SK-N-SH treated with all-trans-retinoic acid at 6 μM for 48 hours (cell line): Measurements from ENCODE around the gene SPATA22.
"Not testable (repeated sequence)": the region's sequence is repeated elsewhere in the genome, so short reads cannot be mapped to it uniquely, and the experiment has no call there.

Experiments used
- ATAC-seq: fragments of 200-7000 bp; cut with Tn5 transposase; 3 replicates; pipeline ENCODE4 v1.9.1; 2020; ENCODE audit warnings: mild to moderate bottlenecking, moderate library complexity
- BACH2 ChIP-seq: fragments of 250-450 bp; sonication (Bioruptor Pico); IDR thresholded peaks from 2 replicates; pipeline ENCODE4 v1.9.0; 2021; ENCODE audit warnings: mild to moderate bottlenecking, borderline replicate concordance
- CREB5 ChIP-seq: fragments of 250-450 bp; sonication (Bioruptor Pico); IDR thresholded peaks from 2 replicates; pipeline ENCODE4 v1.5.1; 2020; ENCODE audit warnings: low read depth, mild to moderate bottlenecking, moderate library complexity
- CSDC2 ChIP-seq: fragments of 250-450 bp; sonication (Bioruptor Pico); IDR thresholded peaks from 2 replicates; pipeline ENCODE4 v1.5.0; 2020; ENCODE audit warnings: mild to moderate bottlenecking, moderate library complexity
- CSRNP3 ChIP-seq: fragments of 250-450 bp; sonication (Bioruptor Pico); IDR thresholded peaks from 2 replicates; pipeline ENCODE4 v1.5.1; 2021; ENCODE audit warnings: mild to moderate bottlenecking, moderate library complexity
- ESRRG ChIP-seq: fragments of 250-450 bp; sonication (Bioruptor Pico); IDR thresholded peaks from 2 replicates; pipeline ENCODE4 v1.6.1; 2021; ENCODE audit warnings: mild to moderate bottlenecking
- ISL1 ChIP-seq: fragments of 250-450 bp; sonication (Bioruptor Pico); IDR thresholded peaks from 2 replicates; pipeline ENCODE4 v2.1.2; 2022; ENCODE audit warnings: mild to moderate bottlenecking, moderate library complexity
- OSR1 ChIP-seq: fragments of 250-450 bp; sonication (Bioruptor Pico); IDR thresholded peaks from 2 replicates; pipeline ENCODE4 v1.8.0; 2022; ENCODE audit warnings: moderate library complexity, mild to moderate bottlenecking, inconsistent platforms
- PATZ1 ChIP-seq: fragments of 250-450 bp; sonication (Bioruptor Pico); IDR thresholded peaks from 2 replicates; pipeline ENCODE4 v1.8.0; 2020; ENCODE audit warnings: mild to moderate bottlenecking, moderate library complexity, borderline replicate concordance
- POU6F1 ChIP-seq: fragments of 250-450 bp; sonication (Bioruptor Pico); IDR thresholded peaks from 2 replicates; pipeline ENCODE4 v1.8.0; 2021; ENCODE audit warnings: low read depth, mild to moderate bottlenecking, moderate library complexity, borderline replicate concordance
- PPARA ChIP-seq: fragments of 250-450 bp; sonication (Bioruptor Pico); IDR thresholded peaks from 2 replicates; pipeline ENCODE4 v1.5.0; 2020; ENCODE audit warnings: mild to moderate bottlenecking, borderline replicate concordance
- RARB ChIP-seq: fragments of 250-450 bp; sonication (Bioruptor Pico); IDR thresholded peaks from 2 replicates; pipeline ENCODE4 v1.8.0; 2021; ENCODE audit warnings: mild to moderate bottlenecking, moderate library complexity
- TCF4 ChIP-seq: fragments of 250-450 bp; sonication (Bioruptor Pico); IDR thresholded peaks from 2 replicates; pipeline ENCODE4 v1.8.0; 2021; ENCODE audit warnings: mild to moderate bottlenecking, moderate library complexity, borderline replicate concordance
- TOX ChIP-seq: fragments of 250-450 bp; sonication (Bioruptor Pico); IDR thresholded peaks from 2 replicates; pipeline ENCODE4 v1.8.0; 2021; ENCODE audit warnings: mild to moderate bottlenecking, moderate library complexity, borderline replicate concordance
- TSHZ2 ChIP-seq: fragments of 250-450 bp; sonication (Bioruptor Pico); IDR thresholded peaks from 2 replicates; pipeline ENCODE4 v1.5.0; 2020; ENCODE audit warnings: mild to moderate bottlenecking, moderate library complexity
- ZC3H10 ChIP-seq: fragments of 250-450 bp; sonication (Bioruptor Pico); IDR thresholded peaks from 2 replicates; pipeline ENCODE4 v1.5.1; 2021; ENCODE audit warnings: mild to moderate bottlenecking, moderate library complexity
- ZFP3 ChIP-seq: fragments of 250-450 bp; sonication (Bioruptor Pico); IDR thresholded peaks from 2 replicates; pipeline ENCODE4 v1.5.0; 2020; ENCODE audit warnings: mild to moderate bottlenecking, moderate library complexity
- ZFP30 ChIP-seq: fragments of 450-650 bp; formaldehyde crosslinking; IDR thresholded peaks from 2 replicates; pipeline ENCODE4 v1.5.0; 2022; ENCODE audit warnings: mild to moderate bottlenecking, moderate library complexity
- ZNF565 ChIP-seq: fragments of 450-650 bp; formaldehyde crosslinking; conservative IDR thresholded peaks from 2 replicates; pipeline ENCODE4 v1.5.0; 2020; ENCODE audit warnings: low read depth, mild to moderate bottlenecking, moderate library complexity
- ZNF70 ChIP-seq: fragments of 450-650 bp; formaldehyde crosslinking; IDR thresholded peaks from 2 replicates; pipeline ENCODE4 v1.5.0; 2020; ENCODE audit warnings: mild to moderate bottlenecking, moderate library complexity
- ZNF8 ChIP-seq: fragments of 450-650 bp; formaldehyde crosslinking; IDR thresholded peaks from 2 replicates; pipeline ENCODE4 v1.5.0; 2020; ENCODE audit warnings: mild to moderate bottlenecking, moderate library complexity

Gene SPATA22

GRCh38 chr17:3472137-3472536 is 518 bp upstream of the SPATA22 start:
- no peak for ATAC-seq
- no peak for TF ChIP-seq PATZ1
- TF ChIP-seq CREB5 (CRISPR knock-in tag) = no peak
- no peak for TF ChIP-seq CSRNP3 (CRISPR knock-in tag)
- TF ChIP-seq OSR1 (CRISPR knock-in tag) = no peak
- TF ChIP-seq, all 23 proteins: peak for 0

- ATAC-seq = no peak
- TF ChIP-seq ISL1 (no peak), ZNF70 (no peak), ZFP3 (CRISPR knock-in tag) (no peak), RARB (CRISPR knock-in tag) (no peak), ZC3H10 (CRISPR knock-in tag) (no peak), TCF4 (no peak), BACH2 (no peak), ZNF8 (CRISPR knock-in tag) (no peak), PPARA (CRISPR knock-in tag) (no peak), CSRNP3 (CRISPR knock-in tag) (no peak), PATZ1 (no peak), ESRRG (CRISPR knock-in tag) (no peak), ZNF565 (CRISPR knock-in tag) (no peak), TSHZ2 (CRISPR knock-in tag) (no peak), TOX (CRISPR knock-in tag) (no peak), POU6F1 (no peak), ZFP30 (CRISPR knock-in tag) (no peak), CREB5 (CRISPR knock-in tag) (no peak), CSDC2 (no peak)
- TF ChIP-seq, all 23 proteins: peak for 0
Measured at GRCh38 chr17:3469529-3469928, 2.1 kb downstream of the SPATA22 start.

- ATAC-seq = not testable (repeated sequence)
Measured at GRCh38 chr17:3466355-3466754, 5.3 kb downstream of the SPATA22 start.
